Activated CD4-positive, CD25-positive, alpha-beta regulatory T cell (primary cell): ENCODE results near the gene ARID1B.
"Not testable (repeated sequence)": the region's sequence is repeated elsewhere in the genome, so short reads cannot be mapped to it uniquely, and the experiment has no call there.

ENCODE experiments used
- DNase-seq, 4 experiments: peaks; one replicate each; lab custom pipeline; 2025; lab: John Stamatoyannopoulos, UW

Gene ARID1B

GRCh38 chr6:156940221-156940620, 163.0 kb downstream of the ARID1B start:
- DNase-seq = no peak

GRCh38 chr6:156942266-156942665, 165.1 kb downstream of the ARID1B start:
- DNase-seq = no peak

GRCh38 chr6:156943166-156943565, 166.0 kb downstream of the ARID1B start:
- DNase-seq = no peak

GRCh38 chr6:156943816-156944215, 166.6 kb downstream of the ARID1B start:
- DNase-seq = no peak

GRCh38 chr6:156944412-156944811, 167.2 kb downstream of the ARID1B start:
- DNase-seq = no peak

GRCh38 chr6:156945789-156946172, 168.6 kb downstream of the ARID1B start:
- not testable (repeated sequence) for DNase-seq

GRCh38 chr6:156946370-156946936, 169.3 kb downstream of the ARID1B start:
- no peak for DNase-seq

GRCh38 chr6:156948277-156948676, 171.1 kb downstream of the ARID1B start:
- no peak for DNase-seq

- no peak for DNase-seq
Observed at GRCh38 chr6:156948807-156949206, 171.6 kb downstream of the ARID1B start.

GRCh38 chr6:156949376-156949775, 172.2 kb downstream of the ARID1B start:
- no peak for DNase-seq

GRCh38 chr6:156950084-156950483, 172.9 kb downstream of the ARID1B start:
- DNase-seq = no peak

- DNase-seq = no peak
Observed at GRCh38 chr6:156950531-156950930, 173.4 kb downstream of the ARID1B start.

GRCh38 chr6:156952401-156952800, 175.2 kb downstream of the ARID1B start:
- no peak for DNase-seq

GRCh38 chr6:156953127-156953478, 175.9 kb downstream of the ARID1B start:
- DNase-seq = no peak

- DNase-seq = no peak
Observed at GRCh38 chr6:156953479-156954146, 176.4 kb downstream of the ARID1B start.

- no peak for DNase-seq
Observed at GRCh38 chr6:156954191-156954590, 177.0 kb downstream of the ARID1B start.

GRCh38 chr6:156954816-156955215, 177.6 kb downstream of the ARID1B start:
- no peak for DNase-seq

GRCh38 chr6:156955494-156956183, 178.5 kb downstream of the ARID1B start:
- no peak for DNase-seq

- no peak for DNase-seq
Observed at GRCh38 chr6:156956286-156956685, 179.1 kb downstream of the ARID1B start.

GRCh38 chr6:156957931-156958547, 180.9 kb downstream of the ARID1B start:
- DNase-seq = no peak

- DNase-seq = no peak
Observed at GRCh38 chr6:156960525-156960924, 183.3 kb downstream of the ARID1B start.

GRCh38 chr6:156961282-156961892, 184.2 kb downstream of the ARID1B start:
- no peak for DNase-seq
